ENCODE measurements around the gene LRP11.

The LRP11 gene

DNA sequence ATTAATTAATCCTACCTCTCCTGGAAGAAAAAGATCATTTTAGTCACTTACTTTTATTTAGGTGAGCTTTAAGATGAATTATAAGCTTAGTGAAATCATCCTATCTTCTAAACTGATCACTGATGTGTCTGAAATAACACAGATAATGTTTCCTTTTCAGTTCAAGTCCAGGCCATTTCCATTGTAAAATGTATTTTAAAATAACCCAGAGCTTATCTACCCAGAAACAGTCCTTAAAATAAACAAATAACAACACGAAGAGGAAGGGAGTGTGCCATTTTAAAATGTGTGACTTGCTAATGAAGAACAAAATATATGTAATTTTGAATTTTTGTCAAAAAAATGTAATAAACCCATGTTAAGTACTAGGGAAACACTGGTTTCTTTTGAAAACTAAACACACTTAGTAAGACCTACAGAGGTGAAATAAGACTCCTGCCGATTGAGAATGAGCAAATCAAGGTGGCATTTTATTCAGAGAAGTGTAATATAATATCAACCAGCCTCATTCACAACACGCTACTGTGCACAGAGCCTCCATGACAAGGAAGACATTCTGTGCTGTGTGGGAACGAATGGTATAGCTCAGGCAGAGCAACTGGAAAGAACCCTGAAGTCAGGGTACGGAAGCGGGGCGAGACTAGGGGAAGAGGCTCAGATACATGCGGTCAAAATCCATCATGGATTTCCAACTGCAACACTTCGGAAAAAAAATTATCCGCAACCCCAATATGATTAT lies 7.7 kb downstream of the LRP11 start:
- H2AFZ ChIP-seq (ENCODE audit: low read length) = no peak overlapping the region
- H3K9ac ChIP-seq (ENCODE audit: low read length) = no peak overlapping the region
- H3K36me3 ChIP-seq (replicated peaks; ENCODE audit: insufficient read depth, low read length) = no peaks in the 10 kb centered on the region
- no peak overlapping the region for H3K27ac ChIP-seq (ENCODE audit: low read length)
- no peaks in the 10 kb centered on the region for H3F3A ChIP-seq (ENCODE audit: insufficient read depth, low read length)
- no peaks in the 10 kb centered on the region for H3K79me2 ChIP-seq (ENCODE audit: low read length)
- TF ChIP-seq EZH2 (optimal IDR thresholded peaks at IDR 0.05; ENCODE audit: low read depth, low read length) (no peak), EZH2phosphoT487 (IDR thresholded peaks at IDR 0.05; ENCODE audit: low read length) (no peak)
- TF ChIP-seq, protein P1, sequence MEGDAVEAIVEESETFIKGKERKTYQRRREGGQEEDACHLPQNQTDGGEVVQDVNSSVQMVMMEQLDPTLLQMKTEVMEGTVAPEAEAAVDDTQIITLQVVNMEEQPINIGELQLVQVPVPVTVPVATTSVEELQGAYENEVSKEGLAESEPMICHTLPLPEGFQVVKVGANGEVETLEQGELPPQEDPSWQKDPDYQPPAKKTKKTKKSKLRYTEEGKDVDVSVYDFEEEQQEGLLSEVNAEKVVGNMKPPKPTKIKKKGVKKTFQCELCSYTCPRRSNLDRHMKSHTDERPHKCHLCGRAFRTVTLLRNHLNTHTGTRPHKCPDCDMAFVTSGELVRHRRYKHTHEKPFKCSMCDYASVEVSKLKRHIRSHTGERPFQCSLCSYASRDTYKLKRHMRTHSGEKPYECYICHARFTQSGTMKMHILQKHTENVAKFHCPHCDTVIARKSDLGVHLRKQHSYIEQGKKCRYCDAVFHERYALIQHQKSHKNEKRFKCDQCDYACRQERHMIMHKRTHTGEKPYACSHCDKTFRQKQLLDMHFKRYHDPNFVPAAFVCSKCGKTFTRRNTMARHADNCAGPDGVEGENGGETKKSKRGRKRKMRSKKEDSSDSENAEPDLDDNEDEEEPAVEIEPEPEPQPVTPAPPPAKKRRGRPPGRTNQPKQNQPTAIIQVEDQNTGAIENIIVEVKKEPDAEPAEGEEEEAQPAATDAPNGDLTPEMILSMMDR (IDR thresholded peaks at IDR 0.05; ENCODE audit: low read length) = no peak
- H4K20me1 ChIP-seq (ENCODE audit: insufficient read depth, low read length) = no peaks in the 10 kb centered on the region
- H3K9me2 ChIP-seq (replicated peaks; ENCODE audit: insufficient read depth, low read length) = no peaks in the 10 kb centered on the region
- no peaks in the 10 kb centered on the region for H3K9me3 ChIP-seq (replicated peaks; ENCODE audit: insufficient read depth, low read length)
- no peaks in the 10 kb centered on the region for H3K4me1 ChIP-seq (ENCODE audit: low read length)
- no peak overlapping the region for H3K4me3 ChIP-seq (ENCODE audit: low read length)
- H3K4me2 ChIP-seq (ENCODE audit: low read depth, low read length) = no peak overlapping the region
- no peak for DNase-seq
- no peaks in the 10 kb centered on the region for H3K27me3 ChIP-seq (replicated peaks; ENCODE audit: insufficient read depth, low read length)

DNA sequence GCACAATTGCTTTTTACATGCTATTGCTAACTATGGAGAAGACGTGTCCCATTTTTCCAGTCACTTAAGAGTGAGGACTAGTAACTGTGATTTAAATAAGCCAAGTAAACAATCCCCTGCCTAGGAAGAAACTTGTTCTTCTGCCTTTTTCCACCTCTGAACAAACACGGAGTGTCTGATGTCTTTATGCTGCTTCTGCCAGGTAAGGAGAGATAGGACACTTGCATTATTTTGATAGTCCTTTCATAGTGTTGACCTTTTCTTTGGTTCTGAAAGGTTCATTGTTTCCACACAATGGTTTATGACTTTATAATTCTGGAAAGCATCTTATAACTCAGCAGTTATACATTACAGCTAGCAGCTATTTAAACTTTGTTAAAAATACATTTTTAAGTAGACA lies 8.4 kb downstream of the LRP11 start:
- H3K9ac ChIP-seq (ENCODE audit: low read length) = no peak overlapping the region
- no peak overlapping the region for H3K4me2 ChIP-seq (ENCODE audit: low read depth, low read length)
- H3F3A ChIP-seq (ENCODE audit: insufficient read depth, low read length) = no peaks in the 10 kb centered on the region
- no peaks in the 10 kb centered on the region for H3K9me2 ChIP-seq (replicated peaks; ENCODE audit: insufficient read depth, low read length)
- H4K20me1 ChIP-seq (ENCODE audit: insufficient read depth, low read length) = no peaks in the 10 kb centered on the region
- H3K79me2 ChIP-seq (ENCODE audit: low read length) = no peaks in the 10 kb centered on the region
- H3K27me3 ChIP-seq (replicated peaks; ENCODE audit: insufficient read depth, low read length) = no peaks in the 10 kb centered on the region
- TF ChIP-seq EZH2phosphoT487 (IDR thresholded peaks at IDR 0.05; ENCODE audit: low read length) = no peak
- TF ChIP-seq, protein P1 (IDR thresholded peaks at IDR 0.05; ENCODE audit: low read length) = no peak
- no peak for TF ChIP-seq EZH2 (optimal IDR thresholded peaks at IDR 0.05; ENCODE audit: low read depth, low read length)
- no peaks in the 10 kb centered on the region for H3K36me3 ChIP-seq (replicated peaks; ENCODE audit: insufficient read depth, low read length)
- no peak for DNase-seq
- no peak overlapping the region for H2AFZ ChIP-seq (ENCODE audit: low read length)
- no peaks in the 10 kb centered on the region for H3K4me1 ChIP-seq (ENCODE audit: low read length)
- H3K9me3 ChIP-seq (replicated peaks; ENCODE audit: insufficient read depth, low read length) = no peaks in the 10 kb centered on the region
- no peak overlapping the region for H3K4me3 ChIP-seq (ENCODE audit: low read length)
- no peak overlapping the region for H3K27ac ChIP-seq (ENCODE audit: low read length)

DNA sequence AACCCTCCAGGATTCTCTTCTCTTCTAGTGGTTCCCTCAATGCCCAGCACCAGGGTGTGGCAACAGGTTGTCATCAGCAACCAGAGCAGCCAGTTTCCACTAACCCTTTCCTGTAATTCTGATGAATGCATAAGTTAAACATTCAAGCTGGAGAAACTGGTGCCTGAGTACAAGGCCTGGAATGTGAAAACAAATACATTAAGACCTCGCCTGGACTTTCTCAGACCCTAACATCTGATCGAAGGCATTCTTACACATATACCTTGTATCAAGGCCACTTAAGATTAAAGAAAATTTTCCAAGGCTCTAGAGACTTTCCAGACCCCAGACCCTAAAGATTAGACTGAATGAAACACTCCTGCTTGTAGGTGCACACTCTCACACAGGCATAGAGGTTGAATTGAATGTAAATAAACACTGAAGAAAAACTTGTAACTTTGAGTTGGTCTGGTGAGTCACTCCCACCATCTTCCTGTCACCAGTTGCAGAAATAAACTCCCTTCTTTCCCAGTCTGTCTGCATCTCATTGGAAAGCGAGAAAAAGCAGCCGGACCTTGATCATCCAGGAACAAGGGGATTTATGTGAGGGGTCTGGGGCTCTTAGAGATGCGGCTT lies 9.0 kb downstream of the LRP11 start:
- H3K4me1 ChIP-seq (ENCODE audit: low read length) = no peaks in the 10 kb centered on the region
- no peak overlapping the region for H3K9ac ChIP-seq (ENCODE audit: low read length)
- H4K20me1 ChIP-seq (ENCODE audit: insufficient read depth, low read length) = no peaks in the 10 kb centered on the region
- no peak overlapping the region for H3K27ac ChIP-seq (ENCODE audit: low read length)
- H3K36me3 ChIP-seq (replicated peaks; ENCODE audit: insufficient read depth, low read length) = no peaks in the 10 kb centered on the region
- no peaks in the 10 kb centered on the region for H3F3A ChIP-seq (ENCODE audit: insufficient read depth, low read length)
- TF ChIP-seq EZH2phosphoT487 (IDR thresholded peaks at IDR 0.05; ENCODE audit: low read length) = no peak
- TF ChIP-seq, protein P1 (IDR thresholded peaks at IDR 0.05; ENCODE audit: low read length) = no peak
- TF ChIP-seq EZH2 (optimal IDR thresholded peaks at IDR 0.05; ENCODE audit: low read depth, low read length) = no peak
- H3K79me2 ChIP-seq (ENCODE audit: low read length) = no peaks in the 10 kb centered on the region
- H3K4me2 ChIP-seq (ENCODE audit: low read depth, low read length) = no peak overlapping the region
- H3K4me3 ChIP-seq (ENCODE audit: low read length) = no peak overlapping the region
- H2AFZ ChIP-seq (ENCODE audit: low read length) = no peak overlapping the region
- DNase-seq = no peak
- no peaks in the 10 kb centered on the region for H3K27me3 ChIP-seq (replicated peaks; ENCODE audit: insufficient read depth, low read length)
- H3K9me2 ChIP-seq (replicated peaks; ENCODE audit: insufficient read depth, low read length) = no peaks in the 10 kb centered on the region
- no peaks in the 10 kb centered on the region for H3K9me3 ChIP-seq (replicated peaks; ENCODE audit: insufficient read depth, low read length)

Data from MM.1S (cell line).